ENCODE data around the gene MYLK2.

Gene MYLK2

GRCh38 chr20:31803552-31804291, 15.4 kb upstream of the MYLK2 start:
- H3K4me3 ChIP-seq (ENCODE audit: low read depth, low read length) = no peak overlapping the region
- TF ChIP-seq CTCF (IDR thresholded peaks at IDR 0.05; ENCODE audit: low read depth, low read length) = no peak
- no peak for DNase-seq
- H3K9me3 ChIP-seq = no peaks in the 10 kb centered on the region
- H3K27me3 ChIP-seq = no peaks in the 10 kb centered on the region
- H3K4me1 ChIP-seq = peaks cover 3% of the 10 kb centered on the region; the same call in 1 of the 2 replicates
- H3K36me3 ChIP-seq = peaks cover 70% of the 10 kb centered on the region

- no peak for TF ChIP-seq CTCF (IDR thresholded peaks at IDR 0.05; ENCODE audit: low read depth, low read length)
- DNase-seq = no peak
- H3K36me3 ChIP-seq = peaks cover 45% of the 10 kb centered on the region
Measured at GRCh38 chr20:31806564-31807355, 12.4 kb upstream of the MYLK2 start.

GRCh38 chr20:31808481-31808880, 10.7 kb upstream of the MYLK2 start:
- Histone ChIP-seq H3K4me3 (ENCODE audit: low read depth, low read length) (no peak overlapping the region), H3K4me1 (peaks cover 3% of the 10 kb centered on the region; the same call in 1 of the 2 replicates), H3K9me3 (no peaks in the 10 kb centered on the region), H3K27me3 (no peaks in the 10 kb centered on the region), H3K36me3 (peaks cover 28% of the 10 kb centered on the region)
- no peak for DNase-seq
- TF ChIP-seq CTCF (IDR thresholded peaks at IDR 0.05; ENCODE audit: low read depth, low read length) = no peak

More at GRCh38 chr20:31806564-31807355, 12.4 kb upstream of the MYLK2 start:
- H3K9me3 ChIP-seq = no peaks in the 10 kb centered on the region
- peaks cover 3% of the 10 kb centered on the region; the same call in 1 of the 2 replicates for H3K4me1 ChIP-seq
- H3K4me3 ChIP-seq (ENCODE audit: low read depth, low read length) = no peak overlapping the region
- no peaks in the 10 kb centered on the region for H3K27me3 ChIP-seq

GRCh38 chr20:31809661-31810060, 9.5 kb upstream of the MYLK2 start:
- H3K36me3 ChIP-seq = peaks cover 20% of the 10 kb centered on the region
- no peaks in the 10 kb centered on the region for H3K4me1 ChIP-seq
- no peak for TF ChIP-seq CTCF (IDR thresholded peaks at IDR 0.05; ENCODE audit: low read depth, low read length)
- no peaks in the 10 kb centered on the region for H3K9me3 ChIP-seq
- no peak for DNase-seq
- no peak overlapping the region for H3K4me3 ChIP-seq (ENCODE audit: low read depth, low read length)
- no peaks in the 10 kb centered on the region for H3K27me3 ChIP-seq

- no peak for DNase-seq
- no peaks in the 10 kb centered on the region for H3K27me3 ChIP-seq
Measured at GRCh38 chr20:31811198-31811597, 8.0 kb upstream of the MYLK2 start.

More at GRCh38 chr20:31811198-31811597, 8.0 kb upstream of the MYLK2 start:
- no peak for TF ChIP-seq CTCF (IDR thresholded peaks at IDR 0.05; ENCODE audit: low read depth, low read length)
- Histone ChIP-seq H3K36me3 (peaks cover 12% of the 10 kb centered on the region), H3K4me3 (ENCODE audit: low read depth, low read length) (no peak overlapping the region), H3K9me3 (no peaks in the 10 kb centered on the region), H3K4me1 (peaks cover 8% of the 10 kb centered on the region)
